Ishikawa (cell line): ENCODE results near the gene GPX4.

ENCODE experiments used
- CEBPB ChIP-seq: IDR thresholded peaks from 2 replicates; pipeline ENCODE4 v1.6.1; 2012
- CREB1 ChIP-seq: IDR thresholded peaks from 2 replicates; pipeline ENCODE4 v1.6.1; 2012; ENCODE audit warnings: low read depth
- EGR1 ChIP-seq: IDR thresholded peaks from 2 replicates; pipeline ENCODE4 v1.6.1; 2012
- EP300 ChIP-seq: IDR thresholded peaks from 2 replicates; pipeline ENCODE4 v1.6.1; 2012; ENCODE audit warnings: borderline replicate concordance
- FOXM1 ChIP-seq: IDR thresholded peaks from 2 replicates; pipeline ENCODE4 v1.6.1; 2012; ENCODE audit warnings: low read depth, borderline replicate concordance
- NFIC ChIP-seq: IDR thresholded peaks from 2 replicates; pipeline ENCODE4 v1.6.1; 2012
- RAD21 ChIP-seq: IDR thresholded peaks from 2 replicates; pipeline ENCODE4 v1.6.1; 2012; ENCODE audit warnings: low read depth
- TAF1 ChIP-seq: IDR thresholded peaks from 2 replicates; pipeline ENCODE4 v1.6.1; 2012; ENCODE audit warnings: low read depth, mild to moderate bottlenecking
- TCF12 ChIP-seq: IDR thresholded peaks from 2 replicates; pipeline ENCODE4 v1.6.1; 2012; ENCODE audit warnings: low read depth
- TEAD4 ChIP-seq: IDR thresholded peaks from 2 replicates; pipeline ENCODE4 v1.6.1; 2012
- YY1 ChIP-seq: IDR thresholded peaks from 2 replicates; pipeline ENCODE4 v1.6.1; 2012; ENCODE audit warnings: low read depth
- ZBTB7A ChIP-seq: IDR thresholded peaks from 2 replicates; pipeline ENCODE4 v1.6.1; 2012; ENCODE audit warnings: low read depth
- TF ChIP-seq, protein P1 (sequence below): IDR thresholded peaks from 2 replicates; pipeline ENCODE4 v1.6.1; 2012
- TF ChIP-seq, protein P2 (sequence below): IDR thresholded peaks from 2 replicates; pipeline ENCODE4 v1.6.1; 2012
- TF ChIP-seq, protein P3 (sequence below): IDR thresholded peaks from 2 replicates; pipeline ENCODE4 v1.6.1; 2012; ENCODE audit warnings: low read depth, mild to moderate bottlenecking

The GPX4 gene

DNA sequence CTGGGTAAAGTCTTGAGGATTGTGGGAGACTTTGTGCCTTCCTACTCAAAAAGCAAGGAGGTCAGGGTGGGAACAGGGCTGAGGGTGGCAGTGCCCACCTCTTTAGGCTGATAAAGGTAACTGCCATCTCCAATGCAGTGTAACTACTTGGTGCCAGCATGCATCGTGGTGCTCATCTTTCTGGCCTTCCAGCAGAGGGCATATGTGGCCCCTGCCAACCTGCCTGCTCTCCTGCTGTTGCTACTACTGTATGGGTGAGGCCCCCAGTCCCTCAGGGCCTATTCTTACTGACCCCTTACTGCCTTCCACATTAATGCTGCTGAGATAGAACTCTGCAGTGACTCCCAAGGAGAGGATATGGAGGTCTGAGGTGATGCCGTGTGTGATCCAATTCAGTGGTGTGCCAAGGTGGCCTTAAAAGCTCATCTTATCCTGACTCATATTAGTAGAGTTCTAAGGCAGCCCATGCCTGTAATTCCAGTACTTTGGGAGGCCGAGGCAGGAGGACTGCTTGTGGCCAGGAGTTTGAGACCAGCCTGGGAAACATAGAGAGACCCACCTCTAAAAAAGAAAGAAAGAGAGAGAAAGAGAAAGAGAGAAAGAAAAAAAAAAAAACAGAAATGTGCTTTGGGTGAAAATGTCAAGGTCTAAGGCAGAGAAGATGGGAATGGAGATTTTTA lies 46.5 kb upstream of the GPX4 start:
- TF ChIP-seq RAD21: peak; percentile 50; the same call in 1 of the 2 replicates
- no peak for TF ChIP-seq TEAD4
- TF ChIP-seq, protein P1, sequence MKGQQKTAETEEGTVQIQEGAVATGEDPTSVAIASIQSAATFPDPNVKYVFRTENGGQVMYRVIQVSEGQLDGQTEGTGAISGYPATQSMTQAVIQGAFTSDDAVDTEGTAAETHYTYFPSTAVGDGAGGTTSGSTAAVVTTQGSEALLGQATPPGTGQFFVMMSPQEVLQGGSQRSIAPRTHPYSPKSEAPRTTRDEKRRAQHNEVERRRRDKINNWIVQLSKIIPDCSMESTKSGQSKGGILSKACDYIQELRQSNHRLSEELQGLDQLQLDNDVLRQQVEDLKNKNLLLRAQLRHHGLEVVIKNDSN: no peak

DNA sequence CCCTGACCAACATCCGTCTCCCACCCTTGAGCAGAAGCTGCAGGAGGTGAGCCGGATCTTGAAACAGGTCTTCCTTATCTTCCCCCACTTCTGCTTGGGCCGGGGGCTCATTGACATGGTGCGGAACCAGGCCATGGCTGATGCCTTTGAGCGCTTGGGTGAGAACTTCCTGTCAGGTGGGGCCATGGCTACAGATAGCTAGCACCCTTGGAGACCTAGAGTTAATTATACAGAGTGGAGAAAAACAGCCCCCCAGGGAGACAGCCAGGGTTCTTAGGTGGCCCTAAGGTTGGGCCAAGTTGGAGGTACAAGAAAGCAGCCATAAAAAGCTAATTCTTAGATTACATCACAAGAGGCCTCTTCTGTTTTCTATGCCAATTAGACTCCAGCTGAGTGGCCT lies 45.7 kb upstream of the GPX4 start:
- TF ChIP-seq, protein P1: no peak
- TF ChIP-seq ZBTB7A (no peak), NFIC (no peak)

DNA sequence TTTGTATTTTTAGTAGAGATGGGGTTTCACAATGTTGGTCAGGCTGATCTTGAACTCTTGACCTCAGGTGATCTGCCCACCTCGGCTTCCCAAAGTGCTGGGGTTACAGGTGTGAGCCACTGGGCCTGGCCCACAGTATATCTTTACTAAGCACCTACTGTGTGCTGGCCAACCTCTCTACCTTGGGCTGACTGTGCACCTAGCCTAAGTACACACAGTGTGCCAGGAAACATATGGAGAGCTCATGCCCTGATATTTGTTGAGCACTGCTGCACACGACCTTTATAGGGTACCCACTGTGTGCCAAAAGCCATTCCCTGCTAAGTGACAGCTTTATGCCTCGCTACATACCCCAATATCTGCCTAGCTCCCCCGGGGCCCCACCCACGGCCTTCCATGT lies 43.1 kb upstream of the GPX4 start:
- TF ChIP-seq, protein P2, sequence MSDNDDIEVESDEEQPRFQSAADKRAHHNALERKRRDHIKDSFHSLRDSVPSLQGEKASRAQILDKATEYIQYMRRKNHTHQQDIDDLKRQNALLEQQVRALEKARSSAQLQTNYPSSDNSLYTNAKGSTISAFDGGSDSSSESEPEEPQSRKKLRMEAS: no peak
- TF ChIP-seq, protein P3, sequence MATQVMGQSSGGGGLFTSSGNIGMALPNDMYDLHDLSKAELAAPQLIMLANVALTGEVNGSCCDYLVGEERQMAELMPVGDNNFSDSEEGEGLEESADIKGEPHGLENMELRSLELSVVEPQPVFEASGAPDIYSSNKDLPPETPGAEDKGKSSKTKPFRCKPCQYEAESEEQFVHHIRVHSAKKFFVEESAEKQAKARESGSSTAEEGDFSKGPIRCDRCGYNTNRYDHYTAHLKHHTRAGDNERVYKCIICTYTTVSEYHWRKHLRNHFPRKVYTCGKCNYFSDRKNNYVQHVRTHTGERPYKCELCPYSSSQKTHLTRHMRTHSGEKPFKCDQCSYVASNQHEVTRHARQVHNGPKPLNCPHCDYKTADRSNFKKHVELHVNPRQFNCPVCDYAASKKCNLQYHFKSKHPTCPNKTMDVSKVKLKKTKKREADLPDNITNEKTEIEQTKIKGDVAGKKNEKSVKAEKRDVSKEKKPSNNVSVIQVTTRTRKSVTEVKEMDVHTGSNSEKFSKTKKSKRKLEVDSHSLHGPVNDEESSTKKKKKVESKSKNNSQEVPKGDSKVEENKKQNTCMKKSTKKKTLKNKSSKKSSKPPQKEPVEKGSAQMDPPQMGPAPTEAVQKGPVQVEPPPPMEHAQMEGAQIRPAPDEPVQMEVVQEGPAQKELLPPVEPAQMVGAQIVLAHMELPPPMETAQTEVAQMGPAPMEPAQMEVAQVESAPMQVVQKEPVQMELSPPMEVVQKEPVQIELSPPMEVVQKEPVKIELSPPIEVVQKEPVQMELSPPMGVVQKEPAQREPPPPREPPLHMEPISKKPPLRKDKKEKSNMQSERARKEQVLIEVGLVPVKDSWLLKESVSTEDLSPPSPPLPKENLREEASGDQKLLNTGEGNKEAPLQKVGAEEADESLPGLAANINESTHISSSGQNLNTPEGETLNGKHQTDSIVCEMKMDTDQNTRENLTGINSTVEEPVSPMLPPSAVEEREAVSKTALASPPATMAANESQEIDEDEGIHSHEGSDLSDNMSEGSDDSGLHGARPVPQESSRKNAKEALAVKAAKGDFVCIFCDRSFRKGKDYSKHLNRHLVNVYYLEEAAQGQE: no peak
- TF ChIP-seq EP300: no peak
- TF ChIP-seq EGR1: no peak
- TF ChIP-seq, protein P1: no peak
- TF ChIP-seq ZBTB7A: no peak
- no peak for TF ChIP-seq CEBPB
- TF ChIP-seq RAD21: no peak
- TF ChIP-seq TEAD4: no peak
- TF ChIP-seq CREB1: no peak
- TF ChIP-seq TAF1: no peak
- no peak for TF ChIP-seq YY1
- TF ChIP-seq NFIC: no peak

DNA sequence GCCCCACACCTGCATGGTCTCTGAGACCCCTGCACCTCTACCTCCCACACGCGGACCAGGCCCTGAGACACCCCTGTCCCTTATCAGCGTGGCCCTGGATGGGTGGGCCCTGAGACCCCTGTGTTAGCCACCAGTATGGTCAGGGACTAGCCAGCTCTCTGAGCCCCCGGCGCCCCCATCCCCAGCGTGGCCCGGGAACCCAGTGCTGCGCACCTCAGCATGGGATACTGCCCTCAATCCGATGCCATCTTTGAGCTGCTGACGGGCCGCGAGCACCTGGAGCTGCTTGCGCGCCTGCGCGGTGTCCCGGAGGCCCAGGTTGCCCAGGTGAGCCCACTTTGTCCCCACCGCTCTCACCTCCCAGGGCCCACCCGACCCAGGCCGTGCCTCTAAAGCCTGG lies 41.8 kb upstream of the GPX4 start:
- no peak for TF ChIP-seq CEBPB
- no peak for TF ChIP-seq TEAD4
- TF ChIP-seq TAF1: no peak
- no peak for TF ChIP-seq NFIC
- no peak for TF ChIP-seq EP300
- no peak for TF ChIP-seq TCF12

DNA sequence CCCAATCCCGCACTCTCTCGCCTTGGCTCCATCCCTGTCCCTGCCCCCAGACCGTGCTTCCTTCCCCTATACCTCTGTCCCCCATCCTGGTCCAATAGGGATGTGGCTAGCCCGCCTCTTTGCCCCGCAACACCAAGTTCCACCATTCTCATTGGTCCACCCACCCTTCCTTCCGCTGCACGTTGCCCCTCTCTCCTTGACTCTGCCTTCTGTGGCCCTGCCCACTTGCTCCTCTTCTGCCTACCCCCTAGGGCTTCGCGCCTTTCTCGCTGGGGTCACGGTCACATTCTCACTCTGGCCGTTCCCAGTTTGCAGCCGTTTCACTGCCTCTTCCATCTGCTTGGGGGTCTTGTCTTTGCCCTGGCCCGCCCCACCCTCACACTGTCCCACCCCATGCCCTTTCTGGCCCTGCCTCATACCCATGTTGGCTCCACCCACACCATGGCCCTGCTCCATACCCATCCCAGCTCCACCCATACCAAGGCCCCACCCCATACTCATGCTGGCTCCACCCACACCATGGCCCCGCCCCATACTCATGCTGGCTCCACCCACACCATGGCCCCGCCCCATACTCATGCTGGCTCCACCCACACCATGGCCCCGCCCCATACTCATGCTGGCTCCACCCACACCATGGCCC lies 41.3 kb upstream of the GPX4 start:
- TF ChIP-seq TEAD4 (no peak), ZBTB7A (no peak), EP300 (no peak), FOXM1 (no peak), YY1 (no peak)
- TF ChIP-seq, protein P2: no peak

DNA sequence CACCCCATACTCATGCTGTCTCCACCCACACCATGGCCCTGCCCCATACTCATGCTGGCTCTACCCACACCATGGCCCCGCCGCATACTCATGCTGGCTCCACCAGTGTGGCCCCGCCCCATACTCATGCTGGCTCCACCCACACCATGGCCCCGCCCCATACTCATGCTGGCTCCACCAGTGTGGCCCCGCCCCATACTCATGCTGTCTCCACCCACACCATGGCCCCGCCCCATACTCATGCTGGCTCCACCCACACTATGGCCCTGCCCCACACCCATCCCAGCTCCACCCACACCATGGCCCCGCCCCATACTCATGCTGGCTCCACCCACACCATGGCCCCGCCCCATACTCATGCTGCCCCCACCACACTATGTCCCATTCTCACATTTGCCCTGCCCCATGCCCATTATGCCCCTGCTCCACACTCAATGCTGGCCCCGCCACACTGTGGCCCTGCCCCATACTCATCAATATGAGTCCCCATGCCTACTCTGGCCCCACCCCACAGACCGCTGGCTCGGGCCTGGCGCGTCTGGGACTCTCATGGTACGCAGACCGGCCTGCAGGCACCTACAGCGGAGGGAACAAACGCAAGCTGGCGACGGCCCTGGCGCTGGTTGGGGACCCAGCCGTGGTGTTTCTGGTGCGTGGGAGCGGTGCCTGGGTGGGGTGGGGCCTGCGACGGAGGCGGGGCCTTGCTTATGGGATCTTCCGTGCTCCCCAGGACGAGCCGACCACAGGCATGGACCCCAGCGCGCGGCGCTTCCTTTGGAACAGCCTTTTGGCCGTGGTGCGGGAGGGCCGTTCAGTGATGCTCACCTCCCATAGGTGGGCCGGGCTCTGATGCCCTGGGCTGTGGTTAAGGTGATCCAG lies 40.5 kb upstream of the GPX4 start:
- TF ChIP-seq TAF1 (no peak), EGR1 (no peak), ZBTB7A (no peak), NFIC (no peak), RAD21 (no peak), TCF12 (no peak), YY1 (no peak), TEAD4 (no peak), CEBPB (no peak), CREB1 (no peak), EP300 (no peak), FOXM1 (no peak)
- TF ChIP-seq, protein P1: no peak
- TF ChIP-seq, protein P2: no peak
- TF ChIP-seq, protein P3: no peak
